ENCODE data around the gene MBD1.

- TF ChIP-seq EZH2 (IDR thresholded peaks at IDR 0.05; ENCODE audit: borderline replicate concordance, low read depth, low read length, poor library complexity, severe bottlenecking) = no peak
- TF ChIP-seq, protein P1, sequence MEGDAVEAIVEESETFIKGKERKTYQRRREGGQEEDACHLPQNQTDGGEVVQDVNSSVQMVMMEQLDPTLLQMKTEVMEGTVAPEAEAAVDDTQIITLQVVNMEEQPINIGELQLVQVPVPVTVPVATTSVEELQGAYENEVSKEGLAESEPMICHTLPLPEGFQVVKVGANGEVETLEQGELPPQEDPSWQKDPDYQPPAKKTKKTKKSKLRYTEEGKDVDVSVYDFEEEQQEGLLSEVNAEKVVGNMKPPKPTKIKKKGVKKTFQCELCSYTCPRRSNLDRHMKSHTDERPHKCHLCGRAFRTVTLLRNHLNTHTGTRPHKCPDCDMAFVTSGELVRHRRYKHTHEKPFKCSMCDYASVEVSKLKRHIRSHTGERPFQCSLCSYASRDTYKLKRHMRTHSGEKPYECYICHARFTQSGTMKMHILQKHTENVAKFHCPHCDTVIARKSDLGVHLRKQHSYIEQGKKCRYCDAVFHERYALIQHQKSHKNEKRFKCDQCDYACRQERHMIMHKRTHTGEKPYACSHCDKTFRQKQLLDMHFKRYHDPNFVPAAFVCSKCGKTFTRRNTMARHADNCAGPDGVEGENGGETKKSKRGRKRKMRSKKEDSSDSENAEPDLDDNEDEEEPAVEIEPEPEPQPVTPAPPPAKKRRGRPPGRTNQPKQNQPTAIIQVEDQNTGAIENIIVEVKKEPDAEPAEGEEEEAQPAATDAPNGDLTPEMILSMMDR (conservative IDR thresholded peaks at IDR 0.05; ENCODE audit: low read depth, low read length) = no peak
These were observed 26.0 kb upstream of the MBD1 start for GRCh38 chr18:50307400-50307737.

Measured in A673 (cell line).